ENCODE measurements around the gene ACER3. TPM values are rescaled to one million over a fixed set of nuclear protein-coding genes. Genes with fewer than 3 reads are reported as not detected.

Gene ACER3
- polyA plus RNA-seq, 3 donors: 22.9 to 45.4 (median 23.6) TPM

- WGBS (ENCODE audit: insufficient coverage): 89% methylated on average over 4 of the region's 4 CpGs
- TF ChIP-seq CTCF (IDR thresholded peaks at IDR 0.05): no peak
- H3K36me3 ChIP-seq (replicated peaks in 1 of 2; ENCODE audit: control insufficient read depth in 1 of 2, insufficient read depth in 2 of 2, low read length in 2 of 2): no peaks in the 10 kb centered on the region
Measured at GRCh38 chr11:76850130-76850529, 10.6 kb upstream of the ACER3 start.

GRCh38 chr11:76850815-76851214 lies 9.9 kb upstream of the ACER3 start:
- no peak overlapping the region for H3K4me3 Mint-ChIP-seq
- no peaks in the 10 kb centered on the region for H3K9me3 ChIP-seq (replicated peaks in 1 of 2; ENCODE audit: control insufficient read depth in 1 of 2, insufficient read depth in 1 of 2, low read length in 2 of 2)
- intact Hi-C loops (cut with micrococcal nuclease): no loop called here
- no peaks in the 10 kb centered on the region for H4K20me1 ChIP-seq (ENCODE audit: insufficient read depth, low read length)
- no peak for DNase-seq
- H2AFZ ChIP-seq (ENCODE audit: insufficient read depth, low read depth, low read length, poor library complexity, severe bottlenecking): peak overlapping the region; percentile 11
- H3K36me3 Mint-ChIP-seq: no peaks in the 10 kb centered on the region
- peaks cover 2% of the 10 kb centered on the region for H3K79me2 ChIP-seq (ENCODE audit: insufficient read depth, low read length)
- H3K9ac ChIP-seq (ENCODE audit: insufficient read depth, low read length, poor library complexity, severe bottlenecking): no peak overlapping the region
- TF ChIP-seq CTCF (IDR thresholded peaks at IDR 0.05): no peak
- H3K4me1 Mint-ChIP-seq: peaks cover 28% of the 10 kb centered on the region
- no peak overlapping the region for H3K27ac Mint-ChIP-seq
- no peak overlapping the region for H3K4me3 ChIP-seq (replicated peaks in 1 of 3; ENCODE audit: low read depth in 2 of 3, low read length in 3 of 3)
- H3K27me3 ChIP-seq (ENCODE audit: control insufficient read depth in 2 of 2, insufficient read depth in 2 of 2, low read length in 2 of 2): no peaks in the 10 kb centered on the region
- 100% methylated on average over 1 of the region's 6 CpGs for WGBS (ENCODE audit: insufficient coverage)
- H3K9me3 Mint-ChIP-seq: no peaks in the 10 kb centered on the region
- H3K36me3 ChIP-seq (replicated peaks in 1 of 2; ENCODE audit: control insufficient read depth in 1 of 2, insufficient read depth in 2 of 2, low read length in 2 of 2): no peaks in the 10 kb centered on the region
- peaks cover 20 to 26% of the 10 kb centered on the region in 2 donors for H3K4me1 ChIP-seq (ENCODE audit: control insufficient read depth in 1 of 2, insufficient read depth in 2 of 2, low read length in 2 of 2)
- no peak overlapping the region for H3K4me2 ChIP-seq (replicated peaks; ENCODE audit: extremely low read depth, low read length, poor library complexity, severe bottlenecking)
- H3K27me3 Mint-ChIP-seq (ENCODE audit: low read depth in 3 of 3): peaks cover 0 to 1% (median 0%) of the 10 kb centered on the region in 3 donors
- H3K27ac ChIP-seq (ENCODE audit: low read depth in 1 of 2, low read length in 2 of 2): no peak overlapping the region

More at GRCh38 chr11:76850130-76850529, 10.6 kb upstream of the ACER3 start:
- peaks cover 0 to 1% (median 0%) of the 10 kb centered on the region in 3 donors for H3K27me3 Mint-ChIP-seq (ENCODE audit: low read depth in 3 of 3)
- Histone ChIP-seq H3K9ac (ENCODE audit: insufficient read depth, low read length, poor library complexity, severe bottlenecking) (no peak overlapping the region), H3K27ac (ENCODE audit: low read depth in 1 of 2, low read length in 2 of 2) (no peak overlapping the region), H3K9me3 (replicated peaks in 1 of 2; ENCODE audit: control insufficient read depth in 1 of 2, insufficient read depth in 1 of 2, low read length in 2 of 2) (no peaks in the 10 kb centered on the region), H3K4me2 (replicated peaks; ENCODE audit: extremely low read depth, low read length, poor library complexity, severe bottlenecking) (no peak overlapping the region), H2AFZ (ENCODE audit: insufficient read depth, low read depth, low read length, poor library complexity, severe bottlenecking) (peak overlapping the region; percentile 11), H3K27me3 (ENCODE audit: control insufficient read depth in 2 of 2, insufficient read depth in 2 of 2, low read length in 2 of 2) (no peaks in the 10 kb centered on the region), H3K4me1 (ENCODE audit: control insufficient read depth in 1 of 2, insufficient read depth in 2 of 2, low read length in 2 of 2) (peaks cover 15 to 22% of the 10 kb centered on the region in 2 donors), H3K4me3 (replicated peaks in 1 of 3; ENCODE audit: low read depth in 2 of 3, low read length in 3 of 3) (no peak overlapping the region), H4K20me1 (ENCODE audit: insufficient read depth, low read length) (no peaks in the 10 kb centered on the region), H3K79me2 (ENCODE audit: insufficient read depth, low read length) (no peaks in the 10 kb centered on the region)
- no peak for DNase-seq
- H3K4me3 Mint-ChIP-seq: no peak overlapping the region
- no peak overlapping the region for H3K27ac Mint-ChIP-seq
- intact Hi-C loops (cut with micrococcal nuclease): no loop called here
- peaks cover 25% of the 10 kb centered on the region for H3K4me1 Mint-ChIP-seq
- no peaks in the 10 kb centered on the region for H3K9me3 Mint-ChIP-seq
- H3K36me3 Mint-ChIP-seq: no peaks in the 10 kb centered on the region

All from CD14-positive monocyte (primary cell).